Stimulated activated CD4-positive, alpha-beta T cell treated with anti-CD3 and anti-CD28 coated beads, Interleukin-4, amount 100 ng/mL, for 24 hours (primary cell): Measurements from ENCODE around the gene ZNF578.
"Not testable (repeated sequence)": the region's sequence is repeated elsewhere in the genome, so short reads cannot be mapped to it uniquely, and the experiment has no call there.

ENCODE experiments used
- DNase-seq: peaks from one replicate; pipeline ENCODE4 v3.0.0-alpha.2; 2020

ZNF578 gene

DNA sequence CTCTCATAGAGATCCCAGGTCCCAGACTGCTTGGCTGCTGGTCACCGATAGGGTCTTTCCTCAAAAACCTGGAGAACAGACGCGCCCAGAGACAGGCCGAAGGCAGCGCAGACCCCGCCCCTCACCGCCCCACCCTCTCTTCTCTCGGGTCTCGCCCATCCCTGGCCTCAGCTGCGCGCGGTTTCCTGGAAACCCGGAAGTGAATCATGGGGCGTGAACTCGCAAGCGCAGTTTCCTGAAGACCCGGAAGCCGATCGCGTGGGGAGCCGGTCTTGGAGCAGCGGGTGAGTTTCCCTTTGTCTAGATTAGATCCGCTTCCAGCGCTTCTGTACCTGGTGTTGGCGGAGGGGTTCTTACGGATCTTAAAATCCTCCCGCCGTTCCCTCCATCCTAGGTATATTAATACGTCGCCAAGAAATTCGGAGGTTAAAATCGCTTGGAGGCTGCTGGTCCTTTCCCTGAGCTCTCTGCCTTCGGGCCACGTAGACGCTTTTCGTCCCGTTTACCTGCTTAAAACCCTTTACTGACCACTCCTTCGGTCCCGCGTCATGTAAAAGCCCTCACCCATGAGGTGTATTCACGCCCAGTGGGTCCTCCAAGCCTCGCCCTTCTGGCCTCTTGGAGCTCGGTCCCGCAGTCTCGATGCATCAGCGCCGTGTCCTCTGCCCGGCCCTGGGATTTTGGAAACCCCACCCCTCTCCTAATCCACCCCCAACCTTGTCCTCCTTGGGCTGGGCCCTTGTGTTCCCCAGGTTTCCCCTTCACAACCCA, at the start of gene ZNF578:
Gene ZNF578 (plus strand): TSS at position 230 of the 771 bp plus-strand sequence. CDS start 48,293 bp downstream, outside the sequence.
- peak; percentile 64 for DNase-seq

DNA sequence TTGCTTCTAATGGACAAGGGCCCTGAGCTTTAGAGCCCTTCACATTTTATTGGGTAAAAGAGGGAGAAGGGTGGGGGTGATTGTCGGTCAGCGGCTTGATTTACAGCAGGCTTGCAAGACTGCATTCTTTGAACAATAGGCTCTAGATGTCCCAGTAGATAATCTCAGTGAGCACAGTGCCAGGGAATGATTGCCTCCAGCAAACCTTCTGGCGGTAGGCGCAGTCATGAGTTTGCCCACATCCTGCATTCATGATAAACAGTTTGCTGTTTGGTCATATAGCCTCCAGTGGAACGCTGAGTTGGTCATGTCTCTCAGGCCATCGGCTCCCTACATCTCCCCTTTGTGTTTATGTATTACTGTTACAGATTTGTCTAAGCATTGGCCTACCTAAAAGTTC, 43.1 kb upstream of the ZNF578 start:
- no peak for DNase-seq

DNA sequence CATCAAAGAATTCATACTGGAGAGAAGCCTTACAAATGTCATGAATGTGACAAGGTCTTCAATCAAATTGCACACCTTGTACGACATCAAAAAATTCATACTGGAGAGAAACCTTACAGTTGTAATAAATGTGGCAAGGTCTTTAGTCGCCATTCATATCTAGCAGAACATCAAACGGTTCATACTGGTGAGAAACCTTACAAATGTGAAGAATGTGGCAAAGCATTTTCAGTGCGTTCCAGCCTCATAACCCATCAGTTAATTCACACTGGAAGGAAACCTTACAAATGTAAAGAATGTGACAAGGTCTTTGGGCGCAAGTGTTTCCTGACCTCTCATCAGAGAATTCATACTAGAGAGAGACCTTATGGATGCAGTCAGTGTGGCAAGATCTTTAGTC, 37.6 kb upstream of the ZNF578 start:
- DNase-seq: no peak

DNA sequence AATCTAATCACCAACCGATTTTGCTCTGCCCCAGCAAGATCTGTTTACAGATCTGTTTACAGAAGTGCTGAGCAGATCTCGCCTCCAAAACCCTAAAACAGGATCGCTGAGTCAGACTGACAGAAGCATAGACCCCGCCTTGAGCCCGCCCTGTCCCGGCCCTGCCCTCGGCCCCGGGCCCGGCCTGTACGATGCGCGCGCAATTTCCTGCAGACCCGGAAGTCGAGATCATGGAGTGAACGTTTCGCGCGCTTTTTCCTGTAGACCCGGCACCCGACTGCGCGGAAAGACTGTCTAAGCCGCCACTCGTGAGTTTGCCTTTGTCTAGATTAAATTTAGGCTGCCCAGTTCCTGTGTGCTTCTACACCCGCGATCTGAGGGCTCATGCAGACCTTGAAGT, 24.4 kb upstream of the ZNF578 start, which contains the start of gene ZNF534:
Gene ZNF534 (plus strand): TSS at position 212 of the 400 bp plus-strand sequence. CDS start 2,327 bp downstream, outside the sequence.
- DNase-seq: no peak

DNA sequence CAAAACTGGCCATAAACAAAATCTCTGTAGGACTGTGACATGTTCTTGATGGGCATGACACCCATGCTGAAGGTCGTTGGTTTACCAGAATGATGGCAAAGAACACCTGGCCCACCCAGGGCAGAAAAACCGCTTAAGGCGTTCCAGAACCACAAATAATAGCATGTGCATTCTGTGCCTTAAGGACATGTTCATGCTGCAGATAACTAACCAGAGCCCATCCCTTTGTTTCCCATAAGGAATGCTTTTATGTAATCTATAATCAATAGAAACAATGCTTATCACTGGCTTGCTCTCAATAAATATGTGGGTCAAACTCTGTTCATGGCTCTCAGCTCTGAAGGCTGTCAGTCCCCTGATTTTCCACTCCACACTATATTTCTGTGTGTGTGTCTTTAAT, 11.2 kb upstream of the ZNF578 start:
- no peak for DNase-seq

DNA sequence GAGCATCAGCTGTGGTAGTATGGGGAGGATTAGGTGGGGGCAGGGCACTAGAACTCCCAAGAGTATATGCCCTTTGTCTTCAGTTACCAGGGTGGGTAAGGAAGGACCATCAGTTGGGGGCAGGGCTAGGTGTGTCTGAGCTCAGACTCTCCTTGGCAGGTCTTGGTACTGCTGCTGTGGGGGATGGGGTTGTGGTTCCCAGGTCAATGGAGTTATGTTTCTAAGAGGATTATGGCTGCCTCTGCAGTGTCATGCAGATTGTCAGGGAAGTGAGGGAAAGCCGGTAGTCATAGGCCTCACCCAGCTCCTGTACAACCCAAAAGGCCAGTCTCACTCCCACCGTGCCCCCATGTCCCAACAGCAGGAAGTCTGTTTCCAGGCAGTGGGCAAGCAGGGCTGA, 8.8 kb upstream of the ZNF578 start:
- DNase-seq: no peak

DNA sequence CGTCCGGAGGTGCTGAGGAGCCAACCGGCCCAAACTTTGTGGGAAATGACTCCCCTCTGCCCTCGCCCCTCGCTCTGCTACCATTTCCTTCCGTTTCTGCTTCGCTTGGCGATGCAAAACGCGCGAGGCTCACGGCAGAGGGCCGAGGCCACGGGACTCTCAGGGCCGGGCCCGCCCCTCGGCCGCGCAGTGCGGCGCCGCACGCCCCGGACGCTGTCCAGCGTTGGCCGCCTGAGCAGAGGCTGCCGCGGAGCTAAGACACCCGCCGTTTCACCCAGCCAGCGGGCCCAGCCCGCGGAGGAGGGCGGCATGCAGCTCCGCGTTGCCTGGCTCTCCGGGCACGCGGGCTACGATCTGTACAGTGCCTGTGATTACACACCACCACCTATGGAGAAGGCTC, 2.1 kb upstream of the ZNF578 start:
- no peak for DNase-seq

DNA sequence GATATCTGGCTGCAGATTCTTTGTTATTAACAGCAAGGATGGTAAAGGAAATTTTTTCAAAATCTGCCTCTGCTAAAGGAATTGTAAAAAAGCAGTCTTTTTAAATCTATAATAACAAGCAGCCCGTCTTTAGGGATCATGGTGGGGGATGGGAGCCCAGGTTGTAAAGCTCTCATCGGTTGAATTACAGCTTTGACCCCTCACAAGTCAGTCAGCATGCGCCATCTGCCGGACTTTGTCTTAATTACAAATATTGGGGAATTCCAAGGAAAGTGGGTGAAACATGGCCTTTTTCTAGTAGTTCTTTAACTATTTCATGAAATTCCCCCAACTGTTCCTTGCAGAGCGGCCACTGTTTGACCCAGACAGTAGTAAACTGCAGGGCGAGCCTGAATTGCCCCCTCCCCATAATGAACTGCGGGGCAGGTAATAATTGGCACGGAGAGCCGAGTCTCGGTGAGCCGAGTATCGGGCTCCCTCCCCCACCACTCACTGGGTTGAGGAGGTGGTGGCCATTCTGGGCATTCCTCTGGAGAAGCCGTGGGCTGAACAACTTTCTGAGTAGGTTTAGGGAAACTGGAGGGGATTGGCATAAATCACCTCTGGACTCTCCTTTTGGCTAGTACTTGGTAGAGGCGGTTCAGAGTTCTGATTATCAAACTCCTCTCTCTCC, 11.6 kb downstream of the ZNF578 start:
- DNase-seq: no peak

DNA sequence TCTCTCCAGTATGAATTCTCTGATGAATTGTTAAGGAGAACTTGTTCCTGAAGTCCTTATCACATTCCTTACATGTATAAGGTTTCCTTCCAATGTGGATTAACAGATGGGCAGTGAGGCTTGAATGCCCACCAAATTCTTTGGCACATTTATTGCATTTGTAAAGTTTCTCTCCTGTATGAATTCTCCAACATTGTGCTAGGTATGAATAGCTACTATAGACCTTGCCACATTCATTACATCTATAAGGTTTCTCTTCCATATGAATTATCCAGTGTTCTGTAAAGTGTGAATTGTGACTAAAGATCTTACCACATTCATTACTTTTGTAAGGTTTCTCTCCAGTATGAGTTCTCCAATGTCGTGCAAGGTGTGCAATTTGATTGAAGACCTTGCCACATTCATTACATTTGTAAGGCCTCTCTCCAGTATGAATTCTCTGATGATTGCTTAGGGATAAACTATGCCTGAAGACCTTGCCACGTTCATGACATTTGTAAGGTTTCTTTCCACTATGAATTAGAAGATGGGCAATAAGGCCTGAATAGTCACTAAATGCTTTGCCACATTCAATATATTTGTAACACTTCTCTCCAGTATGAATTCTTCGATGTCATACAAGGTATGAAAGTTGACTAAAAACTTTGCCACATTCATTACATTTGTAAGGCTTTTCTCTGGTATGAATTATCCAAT, 20.4 kb downstream of the ZNF578 start:
- DNase-seq: no peak

DNA sequence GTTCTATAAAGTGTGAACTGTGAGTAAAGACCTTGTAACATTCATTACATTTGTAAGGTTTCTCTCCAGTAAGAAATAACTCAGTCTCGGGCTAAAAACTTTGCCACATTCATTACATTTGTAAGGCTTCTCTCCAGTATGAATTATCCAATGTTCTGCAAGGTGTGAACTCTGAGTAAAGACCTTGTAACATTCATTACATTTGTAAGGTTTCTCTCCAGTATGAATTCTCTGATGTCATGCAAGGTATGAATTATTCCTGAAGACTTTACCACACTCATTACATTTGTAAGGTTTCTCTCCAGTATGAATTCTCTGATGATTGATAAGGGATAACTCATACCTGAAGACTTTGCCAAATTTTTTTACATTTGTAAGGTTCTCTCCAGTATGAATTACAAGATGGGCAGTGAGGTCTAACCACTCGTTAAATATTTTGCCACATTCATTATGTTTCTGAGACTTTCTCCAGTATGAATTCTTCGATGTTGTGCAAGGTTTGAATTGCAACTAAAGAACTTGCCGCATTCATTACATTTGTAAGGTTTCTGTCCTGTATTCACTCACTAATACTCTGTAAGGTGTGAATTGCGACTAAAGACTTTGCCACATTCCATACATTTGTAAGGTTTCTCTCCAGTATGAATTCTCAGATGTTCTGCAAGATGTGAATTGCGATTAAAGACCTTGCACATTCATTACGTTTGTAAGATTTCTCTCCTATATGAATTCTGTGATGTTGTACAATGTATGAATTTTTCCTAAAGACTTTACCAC, 21.2 kb downstream of the ZNF578 start:
- no peak for DNase-seq

DNA sequence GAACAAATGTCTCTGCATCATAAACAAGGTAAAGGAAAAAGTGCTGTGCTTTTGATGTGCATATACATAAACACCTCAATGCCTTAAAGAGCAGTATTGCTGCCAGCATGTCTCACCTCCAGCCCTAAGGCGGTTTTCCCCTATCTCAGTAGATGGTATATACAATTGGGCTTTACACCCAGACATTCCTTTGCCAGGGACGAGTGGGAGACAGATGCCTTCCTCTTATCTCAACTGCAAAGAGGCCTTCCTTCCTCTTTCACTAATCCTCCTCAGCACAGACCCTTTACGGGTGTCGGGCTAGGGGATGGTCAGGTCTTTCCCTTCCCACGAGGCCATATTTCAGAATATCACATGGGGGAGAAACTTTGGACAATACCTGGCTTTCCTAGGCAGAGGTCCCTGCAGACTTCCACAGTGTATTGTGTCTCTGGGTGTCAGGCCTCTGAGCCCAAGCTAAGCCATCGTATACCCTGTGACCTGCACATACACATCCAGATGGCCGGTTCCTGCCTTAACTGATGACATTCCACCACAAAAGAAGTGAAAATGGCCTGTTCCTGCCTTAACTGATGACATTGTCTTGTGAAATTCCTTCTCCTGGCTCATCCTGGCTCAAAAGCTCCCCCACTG, 30.9 kb downstream of the ZNF578 start:
- not testable (repeated sequence) for DNase-seq

DNA sequence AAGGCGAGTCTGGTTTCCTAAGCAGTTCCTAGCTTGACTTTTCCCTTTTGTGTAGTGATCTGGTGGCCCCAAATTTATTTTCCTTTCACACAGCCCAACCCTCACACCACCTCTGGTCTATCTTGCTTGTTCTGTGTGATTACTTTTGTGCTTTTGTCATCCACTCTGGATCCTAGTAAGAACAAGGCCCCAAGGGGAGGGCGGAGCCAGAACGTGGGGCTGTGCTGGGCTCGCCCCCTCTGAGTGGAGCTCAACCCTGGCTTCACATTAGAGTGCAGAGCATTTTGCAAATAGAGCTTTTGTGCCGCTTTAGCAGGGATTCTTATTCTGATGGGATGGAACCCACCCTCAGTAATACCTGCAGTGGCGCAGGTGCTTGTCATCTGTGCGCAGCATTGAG, 31.7 kb downstream of the ZNF578 start:
- DNase-seq: not testable (repeated sequence)

DNA sequence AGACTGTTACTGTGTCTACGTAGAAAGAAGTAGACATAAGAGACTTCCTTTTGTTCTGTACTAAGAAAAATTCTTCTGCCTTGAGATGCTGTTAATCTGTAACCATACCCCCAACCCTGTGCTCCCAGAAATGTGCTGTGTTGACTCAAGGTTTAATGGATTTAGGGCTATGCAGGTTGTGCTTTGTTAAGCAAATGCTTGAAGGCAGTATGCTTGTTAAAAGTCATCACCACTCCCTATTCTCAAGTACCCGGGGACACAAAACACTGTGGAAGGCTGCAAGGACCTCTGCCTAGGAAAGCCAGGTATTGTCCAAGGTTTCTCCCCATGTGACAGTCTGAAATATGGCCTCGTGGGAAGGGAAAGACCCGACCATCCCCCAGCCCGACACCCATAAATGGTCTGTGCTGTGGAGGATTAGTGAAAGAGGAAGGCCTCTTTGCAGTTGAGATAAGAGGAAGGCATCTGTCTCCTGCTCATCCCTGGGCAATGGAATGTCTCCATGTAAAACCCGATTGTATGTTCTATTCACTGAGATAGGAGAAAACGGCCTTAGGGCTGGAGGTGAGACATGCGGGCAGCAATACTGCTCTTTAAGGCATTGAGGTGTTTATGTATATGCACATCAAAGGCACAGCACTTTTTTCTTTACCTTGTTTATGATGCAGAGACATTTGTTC, 32.3 kb downstream of the ZNF578 start:
- not testable (repeated sequence) for DNase-seq

DNA sequence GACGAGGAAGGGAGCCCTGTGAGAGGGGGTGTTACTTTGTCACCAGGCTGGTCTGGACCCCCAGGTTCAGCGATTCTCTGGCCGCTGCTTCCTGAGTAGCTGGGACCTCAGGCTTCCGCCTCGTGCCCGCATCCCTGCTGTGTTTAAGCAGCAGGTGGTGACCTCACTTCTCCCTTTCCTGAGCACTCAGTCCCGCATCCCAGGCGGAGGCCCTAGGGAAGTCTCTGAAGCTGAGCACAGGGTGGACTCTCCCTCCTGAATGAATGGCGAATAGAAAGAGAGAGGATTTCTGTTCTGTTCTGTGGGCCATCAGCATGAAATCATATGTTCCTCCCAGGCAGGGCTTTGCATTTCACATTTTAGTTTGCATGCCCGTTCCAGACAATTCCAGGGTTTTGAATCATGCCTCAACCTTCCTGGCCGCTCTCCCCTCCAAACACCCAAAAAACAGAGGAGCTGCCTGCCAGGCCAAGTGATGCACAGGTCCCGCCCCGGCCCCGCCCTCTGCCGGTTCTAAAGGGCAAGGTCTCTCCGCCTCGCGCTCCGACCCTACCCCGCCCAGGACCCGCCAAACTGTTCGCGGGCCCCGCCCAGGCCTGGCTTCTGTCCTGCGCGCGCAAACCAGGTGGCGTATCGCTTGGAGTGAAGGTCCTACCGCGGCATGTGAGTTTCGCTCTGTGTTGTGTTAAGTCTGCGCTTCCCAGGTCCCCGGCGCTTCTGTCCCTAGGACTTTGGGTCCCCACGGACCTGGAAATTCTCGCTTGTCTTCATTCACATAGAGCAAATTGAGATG, 39.0 kb downstream of the ZNF578 start:
- no peak for DNase-seq

DNA sequence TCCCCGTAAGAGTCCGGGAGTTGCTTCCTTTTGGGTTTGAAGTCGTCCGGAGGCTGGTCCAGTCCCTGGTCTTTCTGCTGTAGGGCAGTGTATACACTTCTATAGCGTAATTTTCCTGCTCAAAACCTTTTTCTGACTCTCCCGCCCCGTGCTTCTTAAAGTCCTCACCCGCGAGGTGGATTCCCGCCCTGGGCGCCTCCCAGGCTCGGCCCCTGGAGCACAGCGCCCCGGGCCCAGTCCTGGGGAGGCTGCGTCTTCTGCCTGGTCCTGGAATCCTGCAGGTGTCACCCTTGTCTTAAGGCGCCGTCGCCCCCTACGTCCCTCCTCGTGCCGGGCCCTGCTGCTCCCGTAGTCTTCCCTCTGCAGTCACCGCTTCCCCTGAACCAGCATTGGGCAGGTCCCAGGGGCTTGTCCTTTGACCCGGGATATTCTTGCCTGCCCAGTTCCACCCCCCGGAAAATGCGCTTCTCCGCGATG, 39.7 kb downstream of the ZNF578 start:
- no peak for DNase-seq

DNA sequence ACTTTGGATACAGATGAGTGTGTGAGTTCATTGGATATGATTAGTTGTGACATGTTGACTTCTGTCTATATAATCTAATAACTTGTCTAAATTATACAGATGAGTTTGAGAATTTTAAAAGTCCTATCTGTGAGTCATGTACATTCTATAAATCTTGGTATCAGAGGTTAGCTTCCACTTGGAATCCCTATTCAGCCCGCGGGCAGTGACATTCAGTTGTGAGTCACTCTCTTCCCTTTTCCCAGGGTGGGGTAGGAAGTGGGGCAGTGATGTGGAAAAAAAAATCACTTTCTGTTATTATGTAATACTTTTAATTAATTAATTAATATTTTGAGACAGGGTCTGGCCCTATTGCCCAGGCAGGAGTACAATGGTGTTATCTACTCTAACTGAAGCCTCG, 41.2 kb downstream of the ZNF578 start:
- DNase-seq: no peak

DNA sequence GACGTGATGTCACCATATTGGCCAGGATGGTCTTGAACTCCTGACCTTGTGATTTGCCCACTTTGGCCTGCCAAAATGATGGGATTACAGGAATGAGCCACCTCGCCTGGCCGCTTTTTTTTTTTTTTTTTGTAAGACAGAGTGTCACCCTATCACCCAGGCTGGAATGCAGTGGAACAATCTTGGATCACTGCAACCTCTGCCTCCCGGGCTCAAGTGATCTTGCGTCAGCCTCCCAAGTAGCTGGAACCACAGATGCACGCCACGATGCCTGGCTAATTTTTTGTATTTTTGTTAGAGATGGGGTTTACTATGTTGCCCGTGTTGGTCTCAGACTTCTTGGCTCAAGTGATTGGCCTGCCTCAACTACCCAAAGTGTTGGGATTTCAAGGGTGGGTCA, 45.2 kb downstream of the ZNF578 start:
- no peak for DNase-seq

DNA sequence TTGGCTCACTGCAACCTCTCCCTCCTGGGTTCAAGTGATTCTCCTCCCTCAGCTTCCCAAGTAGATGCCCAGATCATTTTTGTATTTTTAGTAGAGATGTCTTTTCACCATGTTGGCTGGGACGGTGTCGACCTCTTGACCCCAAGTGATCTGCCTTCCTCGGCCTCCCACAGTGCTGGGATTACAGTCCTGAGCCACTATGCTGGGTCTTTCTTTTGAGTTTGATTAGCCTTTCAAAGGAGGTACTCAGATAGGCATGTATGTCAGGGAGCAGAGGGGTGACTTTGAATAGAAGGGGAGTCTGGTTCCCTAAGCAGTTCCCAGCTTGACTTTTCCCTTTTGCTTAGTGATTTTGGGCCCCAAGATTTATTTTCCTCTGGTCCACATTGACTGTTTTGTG, 47.1 kb downstream of the ZNF578 start:
- DNase-seq: not testable (repeated sequence)

DNA sequence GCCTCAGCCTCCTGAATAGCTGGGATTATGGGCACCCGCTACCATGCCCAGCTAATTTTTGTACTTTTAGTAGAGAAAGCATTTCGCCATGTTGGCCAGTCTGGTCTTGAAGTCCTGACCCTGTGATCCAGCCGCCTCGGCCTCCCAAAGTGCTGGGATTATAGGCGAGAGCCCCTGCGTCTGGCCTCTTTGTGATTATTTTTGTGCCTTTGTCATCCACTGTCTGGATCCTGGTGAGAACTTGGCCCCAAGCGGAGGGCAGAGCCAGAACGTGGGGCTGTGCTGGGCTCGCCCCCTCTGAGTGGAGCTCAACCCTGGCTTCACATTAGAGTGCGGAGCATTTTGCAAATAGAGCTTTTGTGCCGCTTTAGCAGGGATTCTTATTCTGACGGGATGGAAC, 47.6 kb downstream of the ZNF578 start:
- DNase-seq: not testable (repeated sequence)

DNA sequence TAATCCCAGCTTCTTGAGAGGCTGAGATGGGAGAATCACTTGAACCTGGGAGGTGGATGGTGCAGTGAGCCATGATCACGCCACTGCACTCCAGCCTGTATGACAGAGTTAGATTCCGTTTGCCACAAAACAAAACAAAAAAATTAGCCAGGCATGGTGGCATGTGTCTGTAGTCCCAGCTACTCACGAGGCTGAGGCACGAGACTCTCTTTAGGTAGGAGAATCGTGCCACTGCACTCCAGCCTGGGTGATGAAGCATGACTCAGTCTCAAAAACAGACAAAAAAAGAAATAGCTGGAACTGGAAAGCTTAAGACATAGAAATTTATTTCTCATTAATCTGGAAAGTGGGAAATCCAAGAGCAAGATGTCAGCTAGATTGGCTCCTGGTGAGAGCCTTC, 53.9 kb downstream of the ZNF578 start:
- no peak for DNase-seq

DNA sequence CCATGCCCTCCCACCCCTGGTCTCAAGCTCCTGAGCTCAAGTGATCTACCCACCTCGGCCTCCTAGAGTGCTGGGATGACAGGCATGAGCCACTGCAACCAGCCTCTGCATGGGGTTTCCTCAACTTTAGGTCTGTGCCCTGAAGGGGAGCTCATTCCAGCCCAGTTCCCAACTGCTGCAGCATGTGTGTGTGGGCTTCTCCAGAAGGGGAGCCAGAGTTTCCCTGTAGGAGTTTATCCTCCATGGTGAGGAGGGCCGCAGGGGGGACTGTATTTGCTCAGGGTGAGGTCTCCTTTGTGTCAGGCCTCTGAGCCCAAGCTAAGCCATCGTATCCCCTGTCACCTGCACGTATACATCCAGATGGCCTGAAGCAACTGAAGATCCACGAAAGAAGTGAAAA, 62.8 kb downstream of the ZNF578 start:
- DNase-seq: no peak
